Upper lobe of left lung (tissue), 6 donors: ENCODE results near the gene HYAL4. TPM values are rescaled to one million over a fixed set of nuclear protein-coding genes. Genes with fewer than 3 reads are reported as not detected.

ENCODE experiments used
- ATAC-seq, 2 donors: fragments of 200-7000 bp; cut with Tn5 transposase; one replicate each; pipeline ENCODE4 v1.9.1; 2022; ENCODE audit warnings: mild to moderate bottlenecking in 2 of 2, moderate library complexity in 2 of 2; ENCODE audit not compliant: low FRiP score in 2 of 2
- DNase-seq, 2 donors: peaks; one replicate each; pipeline ENCODE4 v3.0.0-alpha.2; 2019 to 2020
- H3K27ac ChIP-seq, 4 donors: fragments of 200-600 bp; sonication (generic); one replicate each; pipeline ENCODE4 v1.5.1; 2016 to 2019
- H3K27me3 ChIP-seq, 4 donors: fragments of 200-600 bp; sonication (generic); one replicate each; pipeline ENCODE4 v1.5.1; 2017 to 2019
- H3K36me3 ChIP-seq, 4 donors: fragments of 200-600 bp; sonication (generic); one replicate each; pipeline ENCODE4 v1.5.1; 2016 to 2019
- H3K4me1 ChIP-seq, 4 donors: fragments of 200-600 bp; sonication (generic); one replicate each; pipeline ENCODE4 v1.5.1; 2018 to 2019
- H3K4me3 ChIP-seq, 4 donors: fragments of 200-600 bp; sonication (generic); one replicate each; pipeline ENCODE4 v1.5.1; 2017 to 2019; ENCODE audit warnings: mild to moderate bottlenecking in 2 of 4, moderate library complexity in 1 of 4
- H3K9me3 ChIP-seq, 4 donors: fragments of 200-600 bp; sonication (generic); one replicate each; pipeline ENCODE4 v1.5.1; 2018 to 2019
- EP300 ChIP-seq, 4 donors: sonication (generic); formaldehyde crosslinking; IDR thresholded peaks; one replicate each; pipeline ENCODE4 v1.5.1; 2017; ENCODE audit warnings: antibody characterized with exemption in 4 of 4, control low read depth in 2 of 4
- POLR2A ChIP-seq, 4 donors: fragments of 450-650 bp; IDR thresholded peaks; one replicate each; pipeline ENCODE4 v1.5.1; 2016 to 2017; ENCODE audit warnings: antibody characterized with exemption in 4 of 4, mild to moderate bottlenecking in 2 of 4
- POLR2AphosphoS5 ChIP-seq, 2 donors: sonication (generic); formaldehyde crosslinking; IDR thresholded peaks; one replicate each; pipeline ENCODE4 v1.5.1; 2017; ENCODE audit warnings: antibody characterized with exemption in 2 of 2
- WGBS, 2 donors: methylation state at CpG; one replicate each; pipeline ENCODE4 v1.1.5; 2017 to 2018; 5-methylcytosine and 5-hydroxymethylcytosine counted together
- total RNA-seq, 6 donors: library from RNA; depleted of rRNA in 4 of 6; stranded (reverse); fragments of >200 nt in 4 of 6; gene quantifications; one replicate each; pipeline versions ENCODE4 v1.1.0 to v1.2.1, GENCODE V29; 2016 to 2021
- TF ChIP-seq, protein P1 (sequence below), 6 experiments: fragments of 450-650 bp in 4 of 6; fragments of 200-600 bp in 2 of 6; sonication (generic) in 2 of 6; IDR thresholded peaks; one replicate each; pipeline ENCODE4 v1.5.1; 2016 to 2019; ENCODE audit warnings: antibody characterized with exemption in 6 of 6
- donor health status: DM: no; HTN: no; CAD: no; lungs with moderate emphysema.
- donor health status: DM: no; HTN: yes; CAD: no; lungs with severe emphysema.

HYAL4 gene
- total RNA-seq, 6 donors from 2014 or later = not detected

DNA sequence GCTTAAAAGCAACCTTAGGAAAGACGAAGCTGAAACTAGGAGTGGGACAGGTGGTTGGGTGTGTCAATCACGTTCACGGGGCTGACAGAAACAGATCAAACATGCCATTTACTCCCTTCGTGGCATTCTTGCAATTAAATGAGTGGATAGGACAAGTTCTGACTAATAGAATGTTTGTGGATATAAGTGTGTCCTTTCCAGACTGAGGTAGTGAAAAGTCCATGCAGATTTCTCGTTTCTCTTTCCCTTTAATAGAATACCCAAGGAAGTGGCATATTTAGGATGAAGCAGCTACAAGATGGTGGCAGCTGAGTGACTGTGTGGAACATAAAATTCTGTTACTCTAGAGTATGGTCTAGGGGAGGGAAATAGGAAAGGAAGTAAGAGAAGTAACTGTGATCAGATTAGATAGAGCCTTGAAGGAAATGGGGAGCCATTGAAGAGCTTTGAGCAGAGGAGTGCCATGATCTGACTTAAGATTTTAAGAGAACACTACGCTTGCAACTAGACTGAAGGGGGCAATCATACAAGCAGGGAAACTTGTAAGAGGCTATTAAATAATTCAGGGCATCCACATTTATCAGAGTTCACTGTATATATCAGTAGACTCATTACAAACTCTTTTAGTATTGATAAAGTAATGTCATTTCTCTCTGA, 46.3 kb upstream of the HYAL4 start:
- Histone ChIP-seq H3K4me1 (no peaks in the 10 kb centered on the region), H3K27ac (peak overlapping the region; percentile 54 to 84 (median 70)), H3K4me3 (peak overlapping the region in 3 of 4 donors; percentile 21 to 33 (median 25)), H3K27me3 (no peaks in the 10 kb centered on the region), H3K36me3 (no peaks in the 10 kb centered on the region), H3K9me3 (no peaks in the 10 kb centered on the region)
- ATAC-seq (peak; percentile 43 to 82), DNase-seq (peak in 1 of 2 donors; percentile 35)
- WGBS, 2 donors = 67 to 73% methylated on average over 6 of the region's 6 CpGs
- TF ChIP-seq POLR2AphosphoS5 (IDR thresholded peaks at IDR 0.05) (no peak), EP300 (IDR thresholded peaks at IDR 0.05) (no peak), POLR2A (IDR thresholded peaks at IDR 0.05) (no peak)
- TF ChIP-seq, protein P1, sequence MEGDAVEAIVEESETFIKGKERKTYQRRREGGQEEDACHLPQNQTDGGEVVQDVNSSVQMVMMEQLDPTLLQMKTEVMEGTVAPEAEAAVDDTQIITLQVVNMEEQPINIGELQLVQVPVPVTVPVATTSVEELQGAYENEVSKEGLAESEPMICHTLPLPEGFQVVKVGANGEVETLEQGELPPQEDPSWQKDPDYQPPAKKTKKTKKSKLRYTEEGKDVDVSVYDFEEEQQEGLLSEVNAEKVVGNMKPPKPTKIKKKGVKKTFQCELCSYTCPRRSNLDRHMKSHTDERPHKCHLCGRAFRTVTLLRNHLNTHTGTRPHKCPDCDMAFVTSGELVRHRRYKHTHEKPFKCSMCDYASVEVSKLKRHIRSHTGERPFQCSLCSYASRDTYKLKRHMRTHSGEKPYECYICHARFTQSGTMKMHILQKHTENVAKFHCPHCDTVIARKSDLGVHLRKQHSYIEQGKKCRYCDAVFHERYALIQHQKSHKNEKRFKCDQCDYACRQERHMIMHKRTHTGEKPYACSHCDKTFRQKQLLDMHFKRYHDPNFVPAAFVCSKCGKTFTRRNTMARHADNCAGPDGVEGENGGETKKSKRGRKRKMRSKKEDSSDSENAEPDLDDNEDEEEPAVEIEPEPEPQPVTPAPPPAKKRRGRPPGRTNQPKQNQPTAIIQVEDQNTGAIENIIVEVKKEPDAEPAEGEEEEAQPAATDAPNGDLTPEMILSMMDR (IDR thresholded peaks at IDR 0.05) = no peak

DNA sequence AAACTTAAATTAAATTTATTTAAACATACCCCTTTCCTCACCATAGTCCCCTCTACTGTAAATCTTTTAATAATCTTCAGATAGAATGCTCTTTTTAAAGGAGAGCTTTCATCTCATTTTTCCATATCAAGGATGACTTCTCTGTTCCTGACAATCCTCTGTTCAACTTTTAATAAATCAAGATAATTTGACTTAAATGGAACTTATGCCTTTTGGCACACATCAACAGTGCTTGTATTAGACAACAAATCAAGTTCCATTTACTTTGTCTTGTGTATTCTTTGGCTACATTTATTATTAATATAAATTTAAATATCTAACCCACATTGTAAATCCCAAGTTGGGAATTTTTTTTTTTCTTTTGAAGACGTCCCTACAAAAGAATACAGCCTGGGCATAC, 42.7 kb upstream of the HYAL4 start:
- TF ChIP-seq POLR2AphosphoS5 (IDR thresholded peaks at IDR 0.05) (no peak), EP300 (IDR thresholded peaks at IDR 0.05) (no peak), POLR2A (IDR thresholded peaks at IDR 0.05) (no peak)
- Histone ChIP-seq H3K36me3 (no peaks in the 10 kb centered on the region), H3K9me3 (no peaks in the 10 kb centered on the region), H3K27ac (no peak overlapping the region), H3K4me1 (no peaks in the 10 kb centered on the region), H3K27me3 (no peaks in the 10 kb centered on the region), H3K4me3 (no peak overlapping the region)
- ATAC-seq = no peak
- 76 to 77% methylated on average over 1 of the region's 1 CpG for WGBS, 2 donors
- DNase-seq = no peak

DNA sequence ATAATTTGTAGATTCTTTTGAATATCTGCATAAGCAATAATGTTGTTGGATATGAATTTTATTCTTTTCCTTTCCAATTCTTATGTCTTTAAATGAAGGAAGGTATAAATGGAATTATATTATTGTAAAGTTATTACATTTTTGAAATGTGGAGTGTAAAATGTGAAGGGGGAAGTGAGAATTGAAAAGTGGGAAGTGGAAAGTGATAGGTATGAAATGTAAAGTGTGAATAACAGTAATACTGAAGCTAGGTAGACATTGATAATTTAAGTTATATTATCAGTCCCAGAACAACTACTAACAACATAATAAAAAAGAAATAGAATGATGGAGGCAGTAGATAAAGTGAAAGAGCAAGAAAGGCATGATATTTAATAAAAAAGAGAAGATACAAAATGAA, 39.7 kb upstream of the HYAL4 start:
- no peaks in the 10 kb centered on the region for H3K4me1 ChIP-seq
- H3K36me3 ChIP-seq = no peaks in the 10 kb centered on the region
- no peak overlapping the region for H3K27ac ChIP-seq
- no peaks in the 10 kb centered on the region for H3K27me3 ChIP-seq
- H3K4me3 ChIP-seq = no peak overlapping the region
- H3K9me3 ChIP-seq = peaks cover 0 to 4% (median 0%) of the 10 kb centered on the region in 4 donors
- TF ChIP-seq POLR2A (IDR thresholded peaks at IDR 0.05) = no peak
- TF ChIP-seq EP300 (IDR thresholded peaks at IDR 0.05) = no peak
- TF ChIP-seq, protein P1 (IDR thresholded peaks at IDR 0.05) = no peak
- TF ChIP-seq POLR2AphosphoS5 (IDR thresholded peaks at IDR 0.05) = no peak
- ATAC-seq = no peak
- no peak for DNase-seq

DNA sequence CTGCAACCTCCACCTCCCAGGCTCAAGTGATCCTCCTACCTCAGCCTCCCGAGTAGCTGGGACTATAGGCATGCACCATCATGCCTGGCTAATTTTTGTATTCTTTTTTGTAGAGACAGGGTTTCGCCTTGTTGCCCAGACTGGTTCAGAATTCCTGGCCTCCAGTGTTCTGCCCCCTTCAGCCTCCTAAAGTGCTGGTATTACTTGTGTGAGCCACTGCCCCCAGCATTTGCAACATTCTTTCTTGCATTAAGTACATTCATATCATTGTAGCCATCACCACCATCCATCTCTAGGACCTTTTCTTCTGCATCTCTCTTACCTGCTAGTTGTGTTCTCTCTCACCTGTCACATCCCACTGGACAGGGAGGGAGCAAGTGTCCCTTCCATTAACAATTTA, 35.5 kb upstream of the HYAL4 start:
- H3K9me3 ChIP-seq = peaks cover 0 to 4% (median 0%) of the 10 kb centered on the region in 4 donors
- H3K27ac ChIP-seq = no peak overlapping the region
- no peaks in the 10 kb centered on the region for H3K27me3 ChIP-seq
- TF ChIP-seq POLR2A (IDR thresholded peaks at IDR 0.05) = no peak
- no peak for TF ChIP-seq POLR2AphosphoS5 (IDR thresholded peaks at IDR 0.05)
- TF ChIP-seq, protein P1 (IDR thresholded peaks at IDR 0.05) = no peak
- no peak for TF ChIP-seq EP300 (IDR thresholded peaks at IDR 0.05)
- H3K4me1 ChIP-seq = no peaks in the 10 kb centered on the region
- no peak for DNase-seq
- 92% methylated on average over 2 of the region's 2 CpGs for WGBS, 2 donors
- H3K36me3 ChIP-seq = no peaks in the 10 kb centered on the region
- H3K4me3 ChIP-seq = no peak overlapping the region
- ATAC-seq = no peak

DNA sequence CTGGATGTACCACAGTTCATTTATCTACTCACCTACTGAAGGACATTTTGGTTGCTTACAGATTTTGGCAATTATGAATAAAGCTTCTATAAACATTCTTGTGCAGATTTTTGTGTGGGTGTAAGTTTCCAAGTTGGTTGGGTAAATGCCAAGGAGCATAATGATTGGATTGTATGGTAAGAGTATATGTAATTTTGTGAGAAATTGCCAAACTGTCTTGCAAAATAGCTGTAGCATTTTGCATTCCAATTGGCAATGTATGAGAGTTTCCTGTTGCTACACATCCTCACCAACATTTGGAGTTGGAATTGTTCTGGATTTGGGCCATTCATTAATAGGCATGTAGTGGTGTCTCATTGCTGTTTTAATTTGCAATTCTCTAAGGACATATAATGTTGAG, 33.9 kb upstream of the HYAL4 start:
- DNase-seq = no peak
- Histone ChIP-seq H3K27ac (no peak overlapping the region), H3K4me3 (no peak overlapping the region), H3K9me3 (peaks cover 0 to 4% (median 0%) of the 10 kb centered on the region in 4 donors), H3K36me3 (no peaks in the 10 kb centered on the region), H3K4me1 (no peaks in the 10 kb centered on the region), H3K27me3 (no peaks in the 10 kb centered on the region)
- TF ChIP-seq, protein P1 (IDR thresholded peaks at IDR 0.05) = no peak
- ATAC-seq = no peak
